Thyroid gland (tissue), 4 donors: Measurements from ENCODE around the gene CDCA8.

Experiments used
- CTCF ChIP-seq, 6 experiments: fragments of 200-600 bp in 3 of 6; fragments of 450-650 bp in 3 of 6; sonication (generic) in 3 of 6; IDR thresholded peaks; one replicate each; pipeline ENCODE4 v1.5.1; 2016 to 2019; ENCODE audit warnings: antibody characterized with exemption in 6 of 6, mild to moderate bottlenecking in 2 of 6, inconsistent platforms in 1 of 6, moderate library complexity in 1 of 6
- POLR2A ChIP-seq, 2 donors: fragments of 450-650 bp; IDR thresholded peaks; one replicate each; pipeline ENCODE4 v1.6.1; 2017; ENCODE audit warnings: antibody characterized with exemption in 2 of 2, mild to moderate bottlenecking in 2 of 2, moderate library complexity in 1 of 2

DNA sequence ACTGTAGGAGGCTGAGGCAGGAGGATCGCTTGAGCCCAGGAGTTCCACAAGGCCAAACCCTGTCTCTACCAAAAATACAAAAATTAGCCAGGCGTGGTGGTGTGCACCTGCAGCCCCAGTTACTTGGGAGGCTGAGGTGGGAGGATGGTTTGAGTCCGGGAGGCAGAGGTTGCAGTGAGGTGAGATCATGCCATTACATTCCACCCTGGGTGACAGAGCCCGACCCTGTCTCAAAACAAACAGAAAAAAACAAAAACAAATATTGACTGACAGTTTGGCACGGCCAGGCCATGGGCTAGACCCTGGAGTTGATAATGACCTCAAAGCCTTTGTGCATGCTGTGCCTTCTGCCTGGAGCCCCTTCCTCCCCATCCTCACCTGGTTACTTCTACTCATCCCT is 38.4 kb upstream of the CDCA8 start:
- TF ChIP-seq CTCF (IDR thresholded peaks at IDR 0.05) (no peak), POLR2A (IDR thresholded peaks at IDR 0.05) (no peak)
